Measurements from ENCODE around the gene TSPO2. TPM values are rescaled to one million over a fixed set of nuclear protein-coding genes. Genes with fewer than 3 reads are reported as not detected.

Gene TSPO2
- total RNA-seq, 1 donor from 2014 or later, result not detected

DNA sequence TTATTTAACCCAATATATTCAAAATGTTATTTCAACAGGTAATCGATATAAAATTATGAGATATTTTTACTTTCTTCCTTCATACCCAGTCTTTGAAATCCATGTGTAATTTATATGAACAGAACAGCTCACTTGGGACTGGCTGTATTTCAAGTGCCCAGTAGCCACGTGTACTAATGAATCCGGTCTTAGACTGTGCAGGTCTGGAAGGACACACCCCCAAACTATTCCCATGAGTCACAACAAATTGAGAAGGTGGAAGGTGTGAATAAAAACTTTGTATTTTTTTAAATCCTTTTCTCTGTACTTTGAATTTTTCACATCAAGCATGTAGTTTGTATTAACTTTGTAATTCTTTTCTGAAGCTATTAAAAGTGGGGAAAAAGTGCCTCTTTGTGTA is 6.1 kb upstream of the TSPO2 start:
- no peaks in the 10 kb centered on the region for H3K27me3 ChIP-seq
- no peak overlapping the region for H3K4me3 Mint-ChIP-seq
- H3K27ac Mint-ChIP-seq, result no peak overlapping the region
- peaks cover 8% of the 10 kb centered on the region for H3K4me1 Mint-ChIP-seq
- peaks cover 4% of the 10 kb centered on the region for H3K4me1 ChIP-seq
- no peak overlapping the region for H2AFZ ChIP-seq (replicated peaks)
- H3K36me3 ChIP-seq, result no peaks in the 10 kb centered on the region
- H3K9me3 ChIP-seq (ENCODE audit: low read depth), result no peaks in the 10 kb centered on the region
- H3K4me3 ChIP-seq, result no peak overlapping the region
- no peak for TF ChIP-seq CTCF (IDR thresholded peaks at IDR 0.05)
- TF ChIP-seq EZH2phosphoT487 (IDR thresholded peaks at IDR 0.05), result no peak
- no peak for TF ChIP-seq EZH2 (IDR thresholded peaks at IDR 0.05)
- H3K36me3 Mint-ChIP-seq, result peaks cover 1% of the 10 kb centered on the region
- H4K20me1 ChIP-seq (ENCODE audit: low read depth), result no peaks in the 10 kb centered on the region
- H3K9me3 Mint-ChIP-seq, result no peaks in the 10 kb centered on the region
- H3K79me2 ChIP-seq (ENCODE audit: low read depth), result no peaks in the 10 kb centered on the region
- peaks cover 3% of the 10 kb centered on the region for H3K27me3 Mint-ChIP-seq (ENCODE audit: insufficient read depth, low read depth)
- H3K27ac ChIP-seq, result no peak overlapping the region
- no peak overlapping the region for H3K4me2 ChIP-seq
- no peaks in the 10 kb centered on the region for H3F3A ChIP-seq (ENCODE audit: low read depth)
- no peak overlapping the region for H3K9ac ChIP-seq
- DNase-seq (ENCODE audit: low spot score), result no peak

GRCh38 chr6:41036601-41037000 is 5.7 kb upstream of the TSPO2 start:
- H3K4me1 Mint-ChIP-seq, result peaks cover 8% of the 10 kb centered on the region
- Histone ChIP-seq H3K9me3 (ENCODE audit: low read depth) (no peaks in the 10 kb centered on the region), H3K4me3 (no peak overlapping the region), H3F3A (ENCODE audit: low read depth) (no peaks in the 10 kb centered on the region), H2AFZ (replicated peaks) (no peak overlapping the region), H3K27me3 (no peaks in the 10 kb centered on the region), H3K4me2 (no peak overlapping the region), H3K4me1 (peaks cover 4% of the 10 kb centered on the region), H3K36me3 (no peaks in the 10 kb centered on the region), H4K20me1 (ENCODE audit: low read depth) (no peaks in the 10 kb centered on the region), H3K79me2 (ENCODE audit: low read depth) (no peaks in the 10 kb centered on the region), H3K9ac (no peak overlapping the region), H3K27ac (no peak overlapping the region)
- peaks cover 1% of the 10 kb centered on the region for H3K36me3 Mint-ChIP-seq
- H3K9me3 Mint-ChIP-seq, result no peaks in the 10 kb centered on the region
- peaks cover 3% of the 10 kb centered on the region for H3K27me3 Mint-ChIP-seq (ENCODE audit: insufficient read depth, low read depth)
- no peak overlapping the region for H3K27ac Mint-ChIP-seq
- no peak overlapping the region for H3K4me3 Mint-ChIP-seq
- no peak for DNase-seq (ENCODE audit: low spot score)
- TF ChIP-seq EZH2phosphoT487 (IDR thresholded peaks at IDR 0.05), result no peak
- no peak for TF ChIP-seq CTCF (IDR thresholded peaks at IDR 0.05)
- no peak for TF ChIP-seq EZH2 (IDR thresholded peaks at IDR 0.05)

DNA sequence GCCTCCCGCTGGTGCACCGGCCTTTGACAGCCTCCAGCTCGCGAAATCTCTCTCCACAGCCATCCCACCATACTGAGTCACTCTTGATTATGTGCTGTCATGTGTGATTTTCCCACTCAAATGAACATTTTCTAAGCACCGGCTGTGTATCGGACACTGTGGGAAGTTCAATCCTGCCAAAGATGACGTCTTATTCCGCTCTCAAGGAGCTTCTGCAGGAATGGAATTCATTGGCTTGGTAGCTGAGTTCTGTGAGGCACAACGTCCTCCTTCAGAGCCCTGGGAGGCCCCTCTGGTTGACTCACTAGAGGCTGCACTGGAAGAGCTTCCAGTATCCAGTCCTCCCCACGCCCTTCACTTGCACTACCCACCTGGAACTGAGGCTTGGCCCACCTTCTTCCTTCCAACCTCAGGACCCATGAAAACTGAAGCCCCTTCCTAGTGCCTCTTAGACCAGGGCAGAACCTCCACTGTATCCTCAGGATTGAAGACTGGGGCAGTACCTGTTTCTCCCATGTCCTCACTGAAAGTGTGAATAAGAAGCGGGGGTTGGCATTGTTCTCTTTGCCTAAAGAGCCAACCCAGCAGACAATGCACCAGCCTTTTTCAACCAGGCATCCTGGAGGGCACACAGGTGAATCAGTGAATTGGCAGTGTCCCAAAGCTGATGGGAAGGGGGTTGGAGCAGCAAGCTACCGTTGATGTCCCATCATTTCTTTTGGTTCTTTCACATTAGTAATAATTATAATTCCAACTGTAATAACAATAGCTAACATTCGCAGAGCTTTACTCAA is 5.0 kb upstream of the TSPO2 start:
- no peaks in the 10 kb centered on the region for H3K36me3 ChIP-seq
- no peak overlapping the region for H3K4me3 Mint-ChIP-seq
- peaks cover 6% of the 10 kb centered on the region for H3K27me3 Mint-ChIP-seq (ENCODE audit: insufficient read depth, low read depth)
- H3F3A ChIP-seq (ENCODE audit: low read depth), result no peaks in the 10 kb centered on the region
- peaks cover 1% of the 10 kb centered on the region for H3K36me3 Mint-ChIP-seq
- no peak for DNase-seq (ENCODE audit: low spot score)
- H3K27ac Mint-ChIP-seq, result no peak overlapping the region
- no peak overlapping the region for H2AFZ ChIP-seq (replicated peaks)
- TF ChIP-seq CTCF (IDR thresholded peaks at IDR 0.05), result no peak
- no peak for TF ChIP-seq EZH2phosphoT487 (IDR thresholded peaks at IDR 0.05)
- no peak for TF ChIP-seq EZH2 (IDR thresholded peaks at IDR 0.05)
- no peaks in the 10 kb centered on the region for H3K9me3 Mint-ChIP-seq
- H3K27me3 ChIP-seq, result no peaks in the 10 kb centered on the region
- no peak overlapping the region for H3K27ac ChIP-seq
- H3K4me2 ChIP-seq, result no peak overlapping the region
- H4K20me1 ChIP-seq (ENCODE audit: low read depth), result no peaks in the 10 kb centered on the region
- no peak overlapping the region for H3K4me3 ChIP-seq
- no peaks in the 10 kb centered on the region for H3K79me2 ChIP-seq (ENCODE audit: low read depth)
- H3K4me1 ChIP-seq, result peaks cover 4% of the 10 kb centered on the region
- no peaks in the 10 kb centered on the region for H3K9me3 ChIP-seq (ENCODE audit: low read depth)
- H3K4me1 Mint-ChIP-seq, result peaks cover 8% of the 10 kb centered on the region
- no peak overlapping the region for H3K9ac ChIP-seq

All from neural progenitor cell (in vitro differentiated cells).